Measurements from ENCODE around the gene C7orf25.

C7orf25 gene

DNA sequence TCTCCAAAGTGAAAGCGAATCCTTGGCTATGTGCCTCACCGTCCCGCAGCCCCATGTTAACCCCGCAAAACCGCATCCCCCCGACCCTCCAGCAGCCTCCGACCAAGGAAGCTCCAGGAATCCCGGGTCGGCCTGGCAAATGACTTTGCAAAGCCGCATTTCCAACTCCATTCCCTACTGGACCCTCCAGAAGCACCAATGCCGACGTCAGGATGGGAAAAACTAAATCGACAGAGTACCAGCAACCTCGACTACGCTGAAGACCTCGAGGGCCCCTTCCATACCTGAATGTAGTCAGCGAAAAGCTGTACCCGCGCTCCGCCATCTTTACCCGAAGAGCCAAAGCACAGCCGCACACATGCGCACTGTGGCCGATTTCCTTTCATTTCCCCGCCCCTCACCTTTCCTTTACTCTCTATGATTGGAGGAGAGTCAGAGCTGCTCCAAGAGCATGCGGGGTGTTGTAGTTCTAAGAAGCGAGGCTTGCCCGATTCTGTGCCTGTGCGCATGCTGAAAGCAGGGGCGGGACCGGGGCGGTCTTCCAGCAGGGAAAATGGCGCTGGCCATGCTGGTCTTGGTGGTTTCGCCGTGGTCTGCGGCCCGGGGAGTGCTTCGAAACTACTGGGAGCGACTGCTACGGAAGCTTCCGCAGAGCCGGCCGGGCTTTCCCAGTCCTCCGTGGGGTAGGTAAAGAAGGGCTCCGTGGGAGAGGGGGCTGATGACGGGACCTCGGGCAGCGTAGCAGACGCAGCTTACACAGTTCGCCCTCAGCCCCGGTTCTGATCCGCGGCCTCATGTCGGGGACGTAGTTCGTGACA, 20.2 kb upstream of the C7orf25 start, which contains the start of the genes MRPL32 and PSMA2:
TSS of gene MRPL32 (plus strand) at position 543 of the 818 bp plus-strand sequence. CDS start at position 554, 11 bp downstream.
TSS of gene PSMA2 (minus strand) at position 341 of the 818 bp plus-strand sequence. CDS start at position 325, 16 bp downstream.
- peak; percentile 100 for DNase-seq
- in situ Hi-C loops (cut with HindIII; ENCODE audit: low pct_ligation_motif_present, low pct_unique_long_range_greater_than_20kb, low sequenced_read_pairs): no loop called here

DNA sequence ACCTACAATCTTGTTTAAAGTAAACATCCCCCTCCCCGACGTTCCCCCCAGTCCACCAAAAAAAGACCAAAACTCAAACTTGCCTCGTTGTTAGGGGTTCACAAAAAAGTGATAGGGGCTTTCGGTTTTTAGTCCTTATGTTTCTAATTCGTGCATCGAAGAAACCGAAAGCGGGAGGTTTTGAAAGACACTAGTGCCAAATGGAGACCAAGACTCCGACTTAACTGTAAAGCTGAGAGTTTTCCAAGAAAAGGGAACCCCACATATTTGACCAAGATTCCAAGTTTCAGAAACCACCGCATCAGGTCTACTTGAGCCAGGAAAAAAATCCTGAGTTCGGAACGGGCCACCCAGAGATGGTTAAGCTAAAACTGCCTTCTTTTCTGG, 19.6 kb upstream of the C7orf25 start:
- in situ Hi-C loops (cut with HindIII; ENCODE audit: low pct_ligation_motif_present, low pct_unique_long_range_greater_than_20kb, low sequenced_read_pairs): no loop called here
- peak; percentile 44 for DNase-seq

DNA sequence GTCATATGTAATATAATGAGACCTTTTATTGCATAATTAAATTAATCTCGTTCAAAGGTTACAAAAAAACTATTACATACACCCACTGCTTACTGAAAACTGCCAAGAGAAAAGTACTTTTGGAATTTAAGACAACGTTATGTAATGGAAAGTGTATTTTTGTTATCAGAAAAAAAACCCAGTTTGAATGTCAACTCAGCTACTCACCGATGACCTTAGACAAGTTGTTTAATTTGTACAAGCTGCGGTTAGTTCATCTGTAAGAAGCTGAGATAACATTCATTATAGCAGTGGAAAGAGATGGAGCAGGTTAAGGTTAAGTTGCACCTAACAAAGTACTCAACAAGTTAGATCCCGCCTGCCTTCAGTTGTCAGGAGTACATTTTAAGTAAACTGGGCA, 19.0 kb upstream of the C7orf25 start:
- DNase-seq: no peak
- in situ Hi-C loops (cut with HindIII; ENCODE audit: low pct_ligation_motif_present, low pct_unique_long_range_greater_than_20kb, low sequenced_read_pairs): no loop called here

DNA sequence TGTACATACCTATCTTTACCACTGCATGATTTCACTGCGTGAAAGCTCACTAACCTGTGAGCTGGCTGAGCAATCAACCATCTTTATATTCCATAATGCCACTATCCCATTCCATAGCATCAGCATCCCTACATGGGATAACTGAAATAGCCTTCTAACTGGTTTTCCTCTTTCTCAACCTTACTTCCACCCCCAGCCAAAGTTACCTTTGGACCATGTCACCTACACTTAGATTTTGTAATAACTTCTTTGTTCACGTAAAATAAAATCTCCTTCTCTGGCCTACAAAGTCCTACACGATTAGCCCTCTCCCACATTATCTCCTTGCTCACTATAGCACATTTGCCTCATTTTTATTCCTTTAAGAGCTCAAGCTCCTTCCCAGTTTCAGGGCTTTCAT, 17.6 kb upstream of the C7orf25 start:
- in situ Hi-C loops (cut with HindIII; ENCODE audit: low pct_ligation_motif_present, low pct_unique_long_range_greater_than_20kb, low sequenced_read_pairs): no loop called here
- no peak for DNase-seq

DNA sequence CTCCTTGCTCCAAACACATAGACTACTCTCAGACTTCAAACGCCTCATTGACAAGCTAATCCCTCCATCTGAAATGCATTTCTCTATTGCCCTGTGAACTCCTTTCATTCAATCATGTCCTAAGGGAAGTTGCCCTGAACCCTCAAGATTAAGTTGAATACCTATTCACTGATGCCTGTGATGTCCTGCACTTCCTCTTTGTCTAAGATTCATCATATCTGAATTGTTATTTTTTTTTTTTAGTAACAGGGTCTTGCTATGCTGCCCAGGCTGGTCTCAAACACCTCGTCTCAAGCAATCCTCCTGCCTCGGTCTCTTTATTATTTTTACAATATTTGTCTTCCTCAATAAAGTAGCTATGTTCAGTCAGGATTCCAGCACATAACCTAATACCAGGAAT, 16.9 kb upstream of the C7orf25 start:
- in situ Hi-C loops (cut with HindIII; ENCODE audit: low pct_ligation_motif_present, low pct_unique_long_range_greater_than_20kb, low sequenced_read_pairs): no loop called here

DNA sequence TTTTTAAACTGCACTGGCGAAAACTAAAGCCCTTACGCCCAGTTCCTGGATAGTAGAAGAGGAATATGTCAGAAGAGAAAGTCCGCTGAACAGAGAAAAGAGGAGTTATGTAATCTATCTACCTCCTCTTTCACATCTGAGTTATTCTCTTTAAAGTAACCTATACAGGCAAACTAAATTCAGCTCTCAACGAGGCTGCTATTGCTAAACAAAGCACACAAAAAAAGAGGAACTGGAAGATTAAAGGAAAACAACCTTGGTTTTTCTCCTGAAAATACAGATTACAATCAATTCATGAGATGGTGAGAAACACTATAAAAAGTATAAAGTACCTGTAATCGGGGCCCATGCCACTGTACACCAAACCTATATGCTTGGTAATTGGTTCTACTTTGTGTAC, 14.3 kb upstream of the C7orf25 start:
- in situ Hi-C loops (cut with HindIII; ENCODE audit: low pct_ligation_motif_present, low pct_unique_long_range_greater_than_20kb, low sequenced_read_pairs): no loop called here
- DNase-seq: no peak

More for the DNA sequence above, 16.9 kb upstream of the C7orf25 start:
- no peak for DNase-seq

DNA sequence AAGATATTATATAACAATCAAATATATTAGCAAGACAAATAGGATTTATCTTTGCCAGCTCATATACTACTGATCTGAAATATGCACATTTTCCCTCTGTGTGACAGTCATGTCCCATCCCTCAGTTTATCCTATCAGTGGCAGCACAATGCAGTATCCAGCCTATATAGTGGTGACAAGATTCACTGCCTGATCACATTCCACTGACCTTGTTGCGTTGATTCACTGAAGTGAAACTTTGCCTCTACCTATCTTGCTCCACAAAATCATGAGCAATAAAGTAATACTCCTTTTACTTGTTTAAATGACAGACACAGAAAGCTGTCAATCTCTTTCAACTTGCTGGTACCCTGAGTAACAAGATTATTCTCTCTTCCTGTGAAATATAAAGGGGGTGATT, 13.8 kb upstream of the C7orf25 start:
- DNase-seq: no peak
- in situ Hi-C loops (cut with HindIII; ENCODE audit: low pct_ligation_motif_present, low pct_unique_long_range_greater_than_20kb, low sequenced_read_pairs): no loop called here

DNA sequence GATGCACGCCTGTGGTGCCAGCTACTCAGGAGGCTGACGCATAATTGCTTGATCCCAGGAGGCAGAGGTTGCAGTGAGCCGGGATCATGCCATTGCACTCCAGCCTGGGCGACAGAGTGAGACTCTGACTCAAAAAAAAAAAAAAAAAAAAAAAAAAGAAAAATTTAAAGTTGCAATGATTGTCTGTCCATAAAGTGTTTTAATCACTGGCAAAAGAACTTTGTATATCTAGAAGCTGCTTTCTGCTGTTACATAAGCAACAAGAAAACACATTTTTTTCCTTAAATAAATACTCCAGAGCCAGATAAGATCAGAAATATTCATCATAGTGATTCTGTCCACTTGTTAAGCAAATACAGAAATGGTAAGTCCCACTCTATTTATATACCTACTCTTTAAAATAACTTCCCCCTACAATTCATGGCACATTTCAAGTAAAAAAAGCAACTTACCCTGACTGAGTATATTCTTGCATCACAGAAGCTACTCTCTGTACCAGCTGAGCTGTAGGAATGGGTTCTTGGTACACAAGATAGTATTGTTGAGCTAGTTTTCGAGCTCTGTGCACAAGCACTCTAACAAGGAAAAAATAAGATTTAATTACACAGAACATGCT, 12.5 kb upstream of the C7orf25 start:
- in situ Hi-C loops (cut with HindIII; ENCODE audit: low pct_ligation_motif_present, low pct_unique_long_range_greater_than_20kb, low sequenced_read_pairs): no loop called here
- DNase-seq: no peak

DNA sequence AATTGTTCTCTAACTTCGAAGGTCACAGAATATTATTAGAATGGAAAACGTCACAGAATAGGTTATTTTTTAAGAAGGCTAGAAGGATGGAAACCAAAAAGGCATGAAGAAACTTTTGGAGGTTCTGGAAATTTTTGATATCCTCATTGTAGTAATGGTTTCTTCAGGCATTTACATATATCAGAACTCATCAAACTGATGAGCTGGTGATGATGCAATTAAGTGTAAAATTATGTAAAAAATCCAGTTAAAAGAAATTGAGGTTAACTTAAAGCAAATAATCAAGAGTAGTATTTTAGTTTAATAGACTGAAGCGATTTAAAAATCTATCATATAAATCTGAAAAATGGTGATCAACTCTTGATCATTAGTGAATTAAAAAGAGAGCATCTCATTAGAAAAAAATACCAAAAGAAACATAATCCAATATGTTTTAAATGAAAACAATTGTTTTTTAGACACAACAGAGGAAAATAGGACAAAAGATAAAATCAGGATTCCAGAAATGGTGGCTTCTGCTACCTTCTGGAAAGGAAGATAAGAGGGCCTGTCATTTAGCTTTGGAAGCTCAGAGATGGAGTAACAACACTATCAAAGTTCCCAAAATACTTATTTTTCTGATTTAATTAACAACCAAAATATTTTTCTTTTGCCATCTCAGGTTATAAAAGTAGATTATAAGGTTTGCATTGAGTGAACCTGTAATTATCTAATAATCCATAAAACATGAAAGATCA, 10.3 kb upstream of the C7orf25 start:
- DNase-seq: no peak
- in situ Hi-C loops (cut with HindIII; ENCODE audit: low pct_ligation_motif_present, low pct_unique_long_range_greater_than_20kb, low sequenced_read_pairs): no loop called here

DNA sequence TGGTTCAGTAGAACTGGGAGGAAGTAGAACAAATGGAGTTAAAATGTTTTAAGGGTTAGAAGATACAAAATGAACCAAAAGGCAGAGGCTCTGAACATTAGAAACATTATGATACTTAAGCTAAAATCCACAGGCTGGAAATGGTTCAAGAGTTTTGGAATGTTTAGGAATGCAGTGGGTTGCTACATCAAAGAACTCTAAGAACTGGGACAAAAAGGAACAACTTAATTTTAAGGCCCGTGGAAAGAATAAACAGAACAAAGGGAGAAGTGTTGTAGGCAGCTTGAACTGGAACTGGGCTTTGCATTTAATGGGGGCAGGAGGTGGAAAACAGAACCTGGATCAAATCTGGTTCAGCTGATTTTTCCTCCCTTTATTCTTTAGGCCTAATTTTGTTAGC, 3.5 kb upstream of the C7orf25 start:
- in situ Hi-C loops (cut with HindIII; ENCODE audit: low pct_ligation_motif_present, low pct_unique_long_range_greater_than_20kb, low sequenced_read_pairs): no loop called here
- DNase-seq: no peak

DNA sequence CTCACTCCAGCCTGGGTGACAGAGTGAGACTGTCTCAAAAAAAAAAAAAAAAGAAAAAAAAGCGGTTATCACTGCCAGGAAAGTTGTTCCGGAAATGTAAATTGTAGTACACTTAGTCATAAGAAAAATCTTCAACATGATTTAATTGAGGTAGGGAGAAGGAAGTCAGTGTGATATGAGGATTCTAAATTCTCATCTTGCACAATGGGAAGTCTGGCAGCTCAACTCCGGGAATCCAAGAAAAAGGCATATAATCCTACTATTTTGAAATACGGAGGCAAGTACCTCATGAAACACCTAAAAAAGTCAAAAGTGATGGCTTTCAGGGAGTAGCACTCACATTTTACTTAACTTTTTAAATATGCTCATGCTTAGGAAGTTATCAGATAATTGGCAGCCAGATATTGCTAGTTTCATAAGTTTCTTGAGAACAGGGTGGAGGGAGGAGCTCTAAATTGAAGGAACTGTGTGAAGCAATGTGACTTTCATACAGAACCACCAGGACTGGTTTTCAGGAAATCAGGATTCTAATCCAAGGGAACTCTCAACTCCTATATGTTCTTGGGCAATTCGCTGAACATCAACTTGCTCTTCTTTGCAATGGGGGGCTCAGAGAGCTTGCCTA, 2.7 kb upstream of the C7orf25 start:
- no peak for DNase-seq
- in situ Hi-C loops (cut with HindIII; ENCODE audit: low pct_ligation_motif_present, low pct_unique_long_range_greater_than_20kb, low sequenced_read_pairs): no loop called here

DNA sequence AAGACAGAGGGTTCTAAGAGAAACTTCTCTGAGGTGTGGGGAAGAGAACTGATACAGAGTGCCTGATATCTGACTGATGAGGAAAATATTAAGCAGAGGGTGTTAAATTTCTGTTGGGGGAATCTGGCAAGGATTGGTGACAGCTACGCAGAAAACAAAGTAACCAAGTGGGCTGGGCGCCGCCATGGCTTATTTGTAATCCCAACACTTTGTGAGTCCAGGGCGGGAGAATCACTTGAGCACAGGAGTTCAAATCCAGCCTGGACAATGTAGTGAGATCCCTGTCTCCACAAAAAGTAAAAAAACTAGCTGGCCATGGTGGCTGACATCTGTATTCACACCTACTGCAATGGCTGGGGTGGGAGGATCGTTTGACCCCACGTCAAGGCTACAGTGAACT, 2.1 kb upstream of the C7orf25 start:
- DNase-seq: no peak
- in situ Hi-C loops (cut with HindIII; ENCODE audit: low pct_ligation_motif_present, low pct_unique_long_range_greater_than_20kb, low sequenced_read_pairs): no loop called here

DNA sequence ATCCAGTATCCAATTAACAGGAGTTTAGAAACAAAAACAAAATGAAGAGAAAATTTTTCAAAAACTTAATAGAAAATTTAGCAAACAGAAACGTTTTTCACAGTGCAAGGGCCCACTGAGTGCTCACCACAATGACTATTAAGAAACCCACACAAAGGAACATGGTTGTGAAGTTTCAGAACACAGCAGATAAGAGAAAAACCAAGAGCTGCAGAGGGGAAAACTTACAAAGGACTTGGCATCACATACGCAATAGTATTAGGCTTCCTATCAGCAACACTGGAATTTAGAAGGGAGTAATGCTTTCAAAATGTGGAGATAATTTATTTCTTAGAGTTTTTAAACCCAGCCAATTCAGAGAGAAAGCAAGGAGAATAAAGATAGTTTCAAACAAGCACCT, 1.7 kb upstream of the C7orf25 start:
- in situ Hi-C loops (cut with HindIII; ENCODE audit: low pct_ligation_motif_present, low pct_unique_long_range_greater_than_20kb, low sequenced_read_pairs): no loop called here
- DNase-seq: no peak

DNA sequence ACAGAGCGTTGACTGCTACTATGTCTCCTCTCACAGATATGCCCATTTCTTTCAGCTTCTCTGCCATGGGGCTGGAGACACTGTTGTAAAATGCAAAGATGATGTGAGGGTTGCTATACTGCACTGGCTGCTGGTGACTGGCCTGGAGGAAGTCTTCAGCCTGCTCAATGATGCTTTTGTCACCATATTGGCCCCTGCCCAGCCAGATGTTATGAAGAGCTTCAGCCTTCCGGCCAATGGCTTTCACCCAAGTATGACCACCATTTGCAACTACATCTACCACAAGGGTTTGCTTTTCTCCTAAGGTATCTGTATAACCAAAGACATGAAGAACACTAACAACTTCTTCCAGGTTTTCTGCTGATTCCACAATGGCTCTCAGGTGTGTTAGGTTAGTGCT, 1.6 kb downstream of the C7orf25 start:
- DNase-seq: no peak
- in situ Hi-C loops (cut with HindIII; ENCODE audit: low pct_ligation_motif_present, low pct_unique_long_range_greater_than_20kb, low sequenced_read_pairs): no loop called here

DNA sequence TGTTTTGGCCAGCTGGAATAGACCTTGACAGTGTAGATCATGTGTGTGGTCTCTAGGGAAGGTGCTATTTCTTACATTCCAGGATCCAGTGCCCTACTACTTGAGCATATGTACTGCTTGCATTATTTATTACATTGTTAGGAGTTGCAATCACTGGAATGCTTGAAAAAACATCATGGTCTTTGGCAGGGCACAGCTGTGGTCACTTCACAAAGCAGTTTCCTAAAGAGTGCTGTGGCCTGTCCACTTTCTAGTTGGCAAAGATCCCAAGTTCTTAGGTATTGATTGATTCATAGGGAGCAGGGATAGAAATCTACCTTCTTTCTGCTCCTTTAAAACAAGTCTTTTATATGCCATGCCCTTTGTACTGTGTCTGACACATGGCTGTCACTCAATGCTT, 4.6 kb downstream of the C7orf25 start:
- in situ Hi-C loops (cut with HindIII; ENCODE audit: low pct_ligation_motif_present, low pct_unique_long_range_greater_than_20kb, low sequenced_read_pairs): no loop called here

DNA sequence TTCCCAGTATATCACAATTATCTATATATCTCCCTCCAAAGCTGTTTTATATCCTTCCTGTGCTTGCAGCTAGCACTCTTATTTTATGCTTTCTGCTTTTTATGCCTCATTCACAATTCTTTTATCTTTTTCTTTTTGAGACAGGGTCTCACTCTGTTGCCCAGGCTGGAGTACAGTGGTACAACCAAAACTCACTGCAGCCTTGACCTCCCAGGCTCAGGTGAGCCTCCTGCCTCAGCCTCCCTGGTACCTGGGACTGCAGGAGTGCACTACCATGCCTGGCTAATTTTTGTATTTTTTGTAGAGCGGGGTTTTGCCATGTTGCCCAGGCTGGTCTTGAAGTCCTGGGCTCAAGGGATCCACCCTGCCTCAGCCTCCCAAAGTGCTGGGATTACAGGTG, 5.7 kb downstream of the C7orf25 start:
- in situ Hi-C loops (cut with HindIII; ENCODE audit: low pct_ligation_motif_present, low pct_unique_long_range_greater_than_20kb, low sequenced_read_pairs): no loop called here
- no peak for DNase-seq

More for the DNA sequence above, 4.6 kb downstream of the C7orf25 start:
- DNase-seq: no peak

DNA sequence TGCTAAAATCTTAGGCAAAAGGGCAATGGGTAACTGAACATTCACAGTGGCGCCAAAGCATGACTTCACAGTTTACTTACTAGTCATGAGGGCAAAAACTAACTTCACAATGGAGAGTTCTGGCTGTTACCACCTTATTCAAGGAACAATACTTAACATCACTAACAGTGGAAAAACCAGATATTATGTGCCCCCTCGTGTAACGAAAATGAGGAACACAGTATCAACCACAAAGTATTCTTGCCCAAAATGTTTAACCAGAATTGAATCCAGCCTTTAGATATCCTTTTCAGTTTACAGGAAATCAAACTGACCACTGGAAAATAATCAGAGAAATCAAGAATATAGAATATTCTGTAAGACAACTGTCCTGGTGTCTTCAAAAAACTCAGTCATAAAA, 9.5 kb downstream of the C7orf25 start:
- DNase-seq: no peak
- in situ Hi-C loops (cut with HindIII; ENCODE audit: low pct_ligation_motif_present, low pct_unique_long_range_greater_than_20kb, low sequenced_read_pairs): no loop called here

DNA sequence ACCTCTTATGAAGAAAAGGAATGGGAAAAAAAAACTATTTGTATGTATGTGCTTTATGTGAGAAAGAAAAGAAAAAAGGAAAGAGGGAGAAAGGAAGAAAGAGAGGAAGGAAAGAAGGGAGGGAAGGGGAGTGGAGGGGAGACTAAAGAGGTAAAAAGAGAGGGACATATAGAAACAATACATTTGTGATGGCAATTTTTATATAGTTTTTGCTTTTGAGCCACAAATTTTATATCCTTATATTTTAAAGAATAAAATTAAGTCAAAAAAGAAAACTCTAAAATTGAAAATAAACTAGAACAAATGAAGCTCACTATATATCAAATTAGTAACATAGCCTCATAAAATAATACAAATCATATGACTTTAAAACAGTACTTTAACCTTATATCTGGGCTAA, 11.0 kb downstream of the C7orf25 start:
- in situ Hi-C loops (cut with HindIII; ENCODE audit: low pct_ligation_motif_present, low pct_unique_long_range_greater_than_20kb, low sequenced_read_pairs): no loop called here
- DNase-seq: no peak

Data from ACHN (cell line).